Stimulated activated CD4-positive, alpha-beta T cell treated with anti-CD3 and anti-CD28 coated beads, Interleukin-15, amount 100 ng/mL, for 1 hour (primary cell): ENCODE data around the gene BATF3.
"Not testable (repeated sequence)": the region's sequence is repeated elsewhere in the genome, so short reads cannot be mapped to it uniquely, and the experiment has no call there.

ENCODE experiments used
- DNase-seq, 2 donors: peaks; one replicate each; pipeline ENCODE4 v3.0.0-alpha.2; 2020; ENCODE audit warnings: low read depth in 1 of 2, low spot score in 1 of 2

BATF3 gene

GRCh38 chr1:212664409-212665199 lies 35.0 kb downstream of the BATF3 start:
- no peak for DNase-seq

DNA sequence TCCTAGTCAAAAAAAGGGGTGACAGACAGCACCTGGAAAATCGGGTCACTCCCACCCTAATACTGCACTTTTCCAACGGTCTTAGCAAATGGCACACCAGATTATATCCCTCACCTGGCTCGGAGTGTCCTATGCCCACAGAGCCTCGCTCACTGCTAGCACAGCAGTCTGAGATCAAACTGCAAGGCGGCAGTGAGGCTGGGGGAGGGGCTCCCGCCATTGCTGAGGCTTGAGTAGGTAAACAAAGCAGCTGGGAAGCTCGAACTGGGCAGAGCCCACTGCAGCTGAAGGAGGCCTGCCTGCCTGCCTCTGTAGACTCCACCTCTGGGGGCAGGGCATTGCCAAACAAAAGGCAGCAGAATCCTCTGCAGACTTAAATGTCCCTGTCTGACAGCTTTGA lies 41.4 kb downstream of the BATF3 start:
- DNase-seq, result not testable (repeated sequence)

- no peak for DNase-seq
These were observed 42.9 kb downstream of the BATF3 start for GRCh38 chr1:212656730-212657129.

- DNase-seq, result no peak
These were observed 43.8 kb downstream of the BATF3 start for GRCh38 chr1:212655668-212656440.

DNA sequence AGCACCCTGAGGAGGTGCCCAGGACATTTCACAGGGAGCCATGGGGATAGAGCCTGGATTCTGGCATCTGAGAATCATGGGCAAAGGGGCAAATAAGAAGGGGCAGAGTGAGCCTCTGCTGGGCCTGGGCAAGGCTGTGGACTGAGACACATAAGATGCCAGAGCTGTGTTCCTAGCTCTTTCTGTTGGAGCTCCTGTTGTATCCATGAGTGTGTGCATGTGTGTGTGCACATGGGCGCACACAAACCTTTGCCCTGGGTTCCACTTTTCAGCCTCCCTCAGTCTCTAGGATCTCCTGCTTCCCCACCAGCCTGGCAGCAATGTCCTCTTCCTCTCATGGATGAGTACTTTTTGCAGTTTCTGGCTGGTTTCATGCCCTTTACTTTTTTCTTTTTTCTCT lies 47.0 kb downstream of the BATF3 start:
- DNase-seq, result no peak

DNA sequence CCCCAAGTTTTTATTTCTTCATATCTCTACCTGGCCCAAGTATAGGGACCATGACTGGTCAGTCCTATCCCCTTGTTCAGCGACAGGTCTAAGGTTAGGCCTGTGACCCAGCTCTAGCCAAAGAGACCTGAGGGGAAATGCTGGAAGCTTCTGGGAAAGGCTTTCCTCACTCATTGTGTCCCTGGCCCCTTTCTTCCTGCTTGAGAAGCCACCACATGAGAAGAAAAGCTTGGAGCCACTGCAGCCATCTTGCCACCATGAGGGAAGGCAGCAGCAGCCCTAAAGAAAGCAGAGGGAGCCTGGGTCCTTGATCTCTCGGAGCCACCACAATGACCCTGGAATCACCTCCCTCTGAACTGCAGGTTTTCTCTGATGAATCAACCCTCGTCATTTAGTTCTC lies 47.7 kb downstream of the BATF3 start:
- no peak for DNase-seq

DNA sequence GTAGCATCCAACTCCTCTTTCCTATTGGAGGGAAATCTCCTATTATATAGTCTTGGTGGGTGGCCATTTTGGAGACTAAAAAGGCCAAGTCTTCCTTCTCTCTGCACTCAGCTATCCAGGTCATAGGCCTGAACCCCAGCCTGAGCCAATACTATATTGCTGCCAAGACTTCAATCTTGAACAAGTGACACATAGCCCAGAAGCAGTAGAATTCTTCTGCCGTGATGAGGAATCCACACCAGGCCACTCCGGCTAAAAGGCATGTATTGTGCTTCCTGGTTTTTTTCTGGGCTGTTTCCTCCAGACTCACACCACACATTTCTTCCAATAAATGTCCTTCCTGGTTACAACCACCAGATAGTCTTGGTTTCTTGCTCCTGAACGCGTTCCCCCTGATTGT lies 48.1 kb downstream of the BATF3 start:
- DNase-seq, result no peak

DNA sequence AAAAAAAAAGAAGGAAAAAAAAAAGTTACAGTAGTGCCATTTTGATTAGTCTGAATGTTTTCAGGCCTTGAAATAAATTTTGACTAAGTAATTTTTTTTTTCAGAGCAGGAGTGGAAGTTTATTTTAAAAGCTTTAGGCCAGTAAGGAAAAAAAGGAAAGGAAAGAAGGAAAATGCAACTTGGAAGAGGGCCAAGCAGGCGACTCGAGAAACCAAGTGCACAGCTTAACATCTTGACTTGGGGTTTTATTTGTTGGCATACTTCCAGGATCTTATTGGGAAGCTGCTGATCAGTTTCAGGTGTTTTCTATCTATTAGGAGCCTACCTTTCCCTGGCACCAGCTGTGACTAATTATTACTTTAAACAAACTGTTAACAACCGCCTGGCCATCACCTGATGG lies 49.4 kb downstream of the BATF3 start:
- no peak for DNase-seq

GRCh38 chr1:212649020-212649419 lies 50.6 kb downstream of the BATF3 start:
- DNase-seq, result no peak

DNA sequence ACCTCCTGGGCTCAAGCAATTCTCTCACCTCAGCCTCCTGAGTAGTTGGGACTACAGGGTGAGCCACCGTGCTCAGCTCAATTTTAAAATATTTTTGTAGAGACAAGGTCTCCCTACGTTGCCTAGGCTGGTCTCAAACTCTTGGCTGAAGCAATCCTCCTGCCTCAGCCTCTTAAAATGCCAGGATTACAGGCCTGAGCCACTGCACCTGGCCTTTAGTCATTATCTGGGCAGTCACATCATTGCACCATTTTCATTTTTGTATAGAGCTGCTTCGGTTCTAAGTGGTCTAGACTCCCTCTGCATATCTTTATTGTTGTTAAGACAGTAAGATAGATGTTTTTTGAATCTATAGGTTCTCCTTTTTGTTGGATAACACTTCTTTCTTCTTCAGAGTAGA lies 51.2 kb downstream of the BATF3 start:
- DNase-seq, result no peak

- no peak for DNase-seq
These were observed 52.6 kb downstream of the BATF3 start for GRCh38 chr1:212647004-212647403.

- no peak for DNase-seq
These were observed 53.1 kb downstream of the BATF3 start for GRCh38 chr1:212646588-212646987.

GRCh38 chr1:212645546-212646543 lies 53.8 kb downstream of the BATF3 start:
- no peak for DNase-seq

GRCh38 chr1:212644866-212645545 lies 54.6 kb downstream of the BATF3 start:
- DNase-seq, result no peak

- no peak for DNase-seq
These were observed 55.8 kb downstream of the BATF3 start for GRCh38 chr1:212643877-212644276.

DNA sequence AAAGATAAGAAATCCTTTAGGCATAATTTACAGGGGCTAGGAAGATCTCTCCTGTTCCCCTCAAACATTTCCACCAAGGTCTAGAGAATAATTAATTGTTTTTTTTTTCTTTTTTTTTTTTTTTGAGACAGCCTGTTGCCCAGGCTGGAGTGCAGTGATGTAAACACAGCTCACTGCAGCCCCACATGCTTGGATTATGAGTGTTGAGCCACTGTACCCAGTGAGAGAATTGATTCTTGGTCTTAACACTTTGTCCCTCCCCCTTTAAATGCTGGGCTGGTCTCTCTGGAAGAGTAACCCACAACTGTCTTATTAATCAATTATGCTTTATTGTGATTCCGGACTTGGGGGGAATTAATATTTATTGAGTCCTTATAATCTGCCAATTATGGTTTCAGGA lies 57.7 kb downstream of the BATF3 start:
- DNase-seq, result no peak

- DNase-seq, result no peak
These were observed 59.3 kb downstream of the BATF3 start for GRCh38 chr1:212640223-212640878.

GRCh38 chr1:212639524-212639923 lies 60.1 kb downstream of the BATF3 start:
- DNase-seq, result not testable (repeated sequence)

GRCh38 chr1:212638492-212639151 lies 61.0 kb downstream of the BATF3 start:
- DNase-seq, result no peak

DNA sequence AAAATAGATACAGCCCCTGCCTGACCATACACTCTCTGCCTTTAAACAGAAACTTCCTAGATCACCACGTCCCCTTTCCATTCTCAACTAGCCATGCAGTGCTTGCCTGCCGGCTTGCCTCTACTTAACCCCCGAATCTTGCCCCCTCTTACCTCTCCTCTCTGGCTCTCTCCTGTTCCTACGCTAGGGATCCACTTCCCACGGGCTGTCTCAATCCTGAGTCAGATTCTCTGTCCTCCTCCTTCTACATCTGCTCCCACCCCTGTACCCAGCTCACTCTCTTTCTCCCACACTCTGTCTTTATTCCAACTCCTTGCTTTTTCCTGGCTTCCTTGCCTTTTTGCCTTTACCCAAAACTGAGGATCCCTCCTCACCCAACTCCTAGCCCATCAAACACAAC lies 61.7 kb downstream of the BATF3 start:
- no peak for DNase-seq
